Stomach (tissue), 9 donors: Measurements from ENCODE around the gene CCL14. TPM values are rescaled to one million over a fixed set of nuclear protein-coding genes. Genes with fewer than 3 reads are reported as not detected.

ENCODE experiments used
- DNase-seq, 2 donors: peaks; one replicate each; pipeline versions ENCODE4 v3.0.0 to v3.0.0-alpha.2; 2013 to 2019
- H3K27ac ChIP-seq, 5 donors: fragments of 200-600 bp in 4 of 5; sonication (generic) in 4 of 5; one replicate each; pipeline ENCODE4 v1.5.1; 2013 to 2019; ENCODE audit warnings: mild to moderate bottlenecking in 1 of 5, moderate library complexity in 1 of 5
- H3K27me3 ChIP-seq, 3 donors: fragments of 200-600 bp; sonication (generic); one replicate each; pipeline ENCODE4 v1.5.1; 2017 to 2019; ENCODE audit warnings: mixed run types in 1 of 3
- H3K36me3 ChIP-seq, 4 donors: fragments of 200-600 bp; sonication (generic); 1 replicate in 3 of 4; 2 replicates in 1 of 4; pipeline ENCODE4 v1.5.1; 2016 to 2019
- H3K4me1 ChIP-seq, 4 donors: fragments of 200-600 bp; sonication (generic); one replicate each; pipeline ENCODE4 v1.5.1; 2016 to 2019
- H3K4me3 ChIP-seq, 4 donors: fragments of 200-600 bp; sonication (generic) in 3 of 4; one replicate each; pipeline ENCODE4 v1.5.1; 2016 to 2019; ENCODE audit warnings: mild to moderate bottlenecking in 1 of 4
- H3K9me3 ChIP-seq, 4 donors: fragments of 200-600 bp; sonication (generic); one replicate each; pipeline ENCODE4 v1.5.1; 2016 to 2019
- EP300 ChIP-seq: sonication (generic); formaldehyde crosslinking; IDR thresholded peaks from one replicate; pipeline ENCODE4 v1.6.1; 2017; ENCODE audit warnings: antibody characterized with exemption
- POLR2A ChIP-seq, 4 donors: fragments of 450-650 bp; IDR thresholded peaks; one replicate each; pipeline ENCODE4 v1.6.1; 2016; ENCODE audit warnings: antibody characterized with exemption in 4 of 4, control low read depth in 2 of 4, mild to moderate bottlenecking in 1 of 4, moderate library complexity in 1 of 4
- POLR2AphosphoS5 ChIP-seq, 3 donors: sonication (generic); formaldehyde crosslinking; IDR thresholded peaks; one replicate each; pipeline ENCODE4 v1.6.1; 2016; ENCODE audit warnings: antibody characterized with exemption in 3 of 3
- WGBS, 5 donors: extraction: QIAGEN DNeasy Blood & Tissue Kit in 3 of 5; methylation state at CpG; one replicate each; pipeline versions ENCODE4 v1.1.5 to v1.1.7; 2013 to 2018; 5-methylcytosine and 5-hydroxymethylcytosine counted together
- intact Hi-C: fragments of 100-400 bp; cut with DNase I; formaldehyde crosslinking; loops from one replicate; pipeline ENCODE4 v1.15.1; 2023; ENCODE audit warnings: low total_unique reads
- polyA plus RNA-seq, 3 donors: library from polyadenylated mRNA; stranded (reverse); fragments of 200-250 nt; gene quantifications; one replicate each; pipeline ENCODE4 v1.2.3, GENCODE V29; 2013
- total RNA-seq, 5 donors: library from RNA; depleted of rRNA; stranded (reverse); fragments of >200 nt; gene quantifications; one replicate each; pipeline versions ENCODE4 v1.1.0 to v1.2.3, GENCODE V29; 2014 to 2016
- TF ChIP-seq, protein P1 (sequence below), 7 experiments: fragments of 450-650 bp in 4 of 7; fragments of 200-600 bp in 3 of 7; sonication (generic) in 3 of 7; IDR thresholded peaks; one replicate each; pipeline ENCODE4 v1.5.1; 2016 to 2019; ENCODE audit warnings: antibody characterized with exemption in 7 of 7, control low read depth in 2 of 7, mild to moderate bottlenecking in 1 of 7
- donor health status: healthy with polysubstance abuse.
- donor health status: Bipolar disorder and iron deficiency.
- donor health status: healthy.

Gene CCL14
- total and polyA plus RNA-seq, 8 donors = 0.58 to 80.3 (median 3.3) TPM

DNA sequence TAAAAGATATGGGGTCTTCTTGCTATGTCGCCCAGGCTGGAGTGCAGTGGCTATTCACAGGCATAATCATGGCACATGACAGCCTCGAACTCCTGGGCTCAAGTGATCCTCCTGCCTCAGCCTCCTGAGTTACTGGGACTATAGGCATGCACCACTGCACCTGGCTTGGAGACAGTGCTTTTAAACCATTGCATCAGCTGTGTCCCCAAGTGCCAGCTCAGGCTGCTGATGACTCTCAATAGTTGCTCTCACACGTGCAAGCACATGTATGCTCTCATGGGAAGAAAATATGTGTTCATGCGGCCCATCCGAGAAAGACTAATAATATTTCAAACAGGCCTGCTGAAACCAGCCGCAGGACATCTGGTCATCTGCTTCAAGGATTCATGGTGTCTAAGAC, 14.0 kb downstream of the CCL14 start:
- H3K4me1 ChIP-seq = peaks cover 4 to 15% (median 11%) of the 10 kb centered on the region in 4 donors
- H3K27me3 ChIP-seq = no peaks in the 10 kb centered on the region
- 76 to 95% (median 79%) methylated on average over 6 of the region's 6 CpGs for WGBS, 5 donors
- H3K36me3 ChIP-seq = no peaks in the 10 kb centered on the region
- no peak overlapping the region for H3K4me3 ChIP-seq
- H3K9me3 ChIP-seq = no peaks in the 10 kb centered on the region
- TF ChIP-seq POLR2AphosphoS5 (IDR thresholded peaks at IDR 0.05) (no peak), POLR2A (IDR thresholded peaks at IDR 0.05) (no peak)
- H3K27ac ChIP-seq = peak overlapping the region in 1 of 5 donors; percentile 35
- DNase-seq = no peak
- intact Hi-C loops = loop anchor here (10.0 kb wide), 2 partner anchors 102 to 172 kb away; no protein-coding TSS in a partner anchor

DNA sequence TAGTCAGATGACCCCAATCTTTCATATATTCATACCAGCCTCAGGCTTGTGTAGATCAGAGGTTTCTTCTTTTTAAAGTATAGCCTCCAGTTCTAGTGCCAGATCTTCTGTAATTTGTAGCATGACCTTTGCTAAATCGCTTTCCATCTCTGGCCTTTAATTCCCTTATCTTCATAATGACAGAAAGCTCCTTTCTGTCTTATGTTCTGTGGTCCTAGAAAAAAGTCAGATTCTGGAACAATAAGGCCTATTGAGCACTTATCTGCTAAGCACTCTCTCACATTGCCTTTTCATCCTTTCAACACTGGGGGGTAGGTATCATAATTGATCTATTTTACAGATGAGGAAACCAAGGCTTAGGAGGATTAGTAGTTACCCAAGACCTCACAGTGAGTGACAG, 14.5 kb downstream of the CCL14 start:
- 64 to 100% (median 90%) methylated on average over 1 of the region's 1 CpG for WGBS, 5 donors
- intact Hi-C loops = loop anchor here (10.0 kb wide), 2 partner anchors 103 to 173 kb away; no protein-coding TSS in a partner anchor

DNA sequence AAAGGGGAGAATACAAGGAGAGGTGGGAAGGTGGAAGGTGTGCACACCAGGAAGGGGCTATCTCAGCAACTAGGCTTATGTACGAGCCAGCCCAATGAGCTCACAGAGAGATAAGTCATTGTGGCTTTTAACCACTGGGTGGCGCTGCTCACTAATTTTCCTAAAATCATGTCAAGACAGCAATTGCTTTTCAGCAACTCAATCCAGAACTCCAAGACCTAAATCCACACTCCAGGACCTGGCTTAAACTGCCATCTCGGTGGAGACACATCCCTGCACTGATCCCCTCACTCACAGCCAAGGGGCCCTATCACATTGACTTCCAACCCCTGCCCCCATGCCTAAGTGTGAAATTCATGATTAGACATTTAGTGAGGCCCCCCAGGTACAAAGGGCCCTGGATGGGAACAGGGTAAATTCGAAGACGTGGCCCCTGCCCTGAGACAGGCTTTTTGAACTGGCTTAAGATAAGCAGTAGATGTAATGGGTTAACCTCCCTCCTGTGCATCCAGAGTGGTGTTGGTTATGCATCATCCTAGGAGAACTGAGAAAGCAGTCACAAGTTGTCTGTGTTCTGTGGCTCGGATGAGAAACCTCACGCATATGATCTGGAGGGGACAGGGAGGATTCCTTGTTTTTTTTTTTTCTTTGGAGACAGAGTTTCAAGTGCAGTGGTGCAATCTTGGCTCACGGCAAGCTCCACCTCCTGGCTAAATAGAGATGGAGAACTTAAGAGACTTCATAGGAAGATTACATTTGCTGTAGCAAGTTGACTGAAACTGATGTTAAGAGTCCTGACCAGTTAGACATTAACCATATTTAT, 16.8 kb downstream of the CCL14 start:
- WGBS, 5 donors = 33 to 38% (median 36%) methylated on average over 8 of the region's 8 CpGs
- intact Hi-C loops = loop anchor here (10.0 kb wide), 2 partner anchors 105 to 175 kb away; no protein-coding TSS in a partner anchor
- H3K4me3 ChIP-seq = no peak overlapping the region
- peaks cover 4 to 15% (median 11%) of the 10 kb centered on the region in 4 donors for H3K4me1 ChIP-seq
- no peaks in the 10 kb centered on the region for H3K36me3 ChIP-seq
- peak; percentile 84 to 93 for DNase-seq
- TF ChIP-seq EP300 = no peak
- TF ChIP-seq, protein P1, sequence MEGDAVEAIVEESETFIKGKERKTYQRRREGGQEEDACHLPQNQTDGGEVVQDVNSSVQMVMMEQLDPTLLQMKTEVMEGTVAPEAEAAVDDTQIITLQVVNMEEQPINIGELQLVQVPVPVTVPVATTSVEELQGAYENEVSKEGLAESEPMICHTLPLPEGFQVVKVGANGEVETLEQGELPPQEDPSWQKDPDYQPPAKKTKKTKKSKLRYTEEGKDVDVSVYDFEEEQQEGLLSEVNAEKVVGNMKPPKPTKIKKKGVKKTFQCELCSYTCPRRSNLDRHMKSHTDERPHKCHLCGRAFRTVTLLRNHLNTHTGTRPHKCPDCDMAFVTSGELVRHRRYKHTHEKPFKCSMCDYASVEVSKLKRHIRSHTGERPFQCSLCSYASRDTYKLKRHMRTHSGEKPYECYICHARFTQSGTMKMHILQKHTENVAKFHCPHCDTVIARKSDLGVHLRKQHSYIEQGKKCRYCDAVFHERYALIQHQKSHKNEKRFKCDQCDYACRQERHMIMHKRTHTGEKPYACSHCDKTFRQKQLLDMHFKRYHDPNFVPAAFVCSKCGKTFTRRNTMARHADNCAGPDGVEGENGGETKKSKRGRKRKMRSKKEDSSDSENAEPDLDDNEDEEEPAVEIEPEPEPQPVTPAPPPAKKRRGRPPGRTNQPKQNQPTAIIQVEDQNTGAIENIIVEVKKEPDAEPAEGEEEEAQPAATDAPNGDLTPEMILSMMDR (IDR thresholded peaks at IDR 0.05) = peak in 5 of 7 experiments; percentile 53 to 87 (median 82)
- no peak for TF ChIP-seq POLR2AphosphoS5 (IDR thresholded peaks at IDR 0.05)
- no peak overlapping the region for H3K27ac ChIP-seq
- H3K27me3 ChIP-seq = no peaks in the 10 kb centered on the region
- H3K9me3 ChIP-seq = no peaks in the 10 kb centered on the region

More for the DNA sequence above, 14.5 kb downstream of the CCL14 start:
- Histone ChIP-seq H3K4me1 (peaks cover 4 to 15% (median 11%) of the 10 kb centered on the region in 4 donors), H3K36me3 (no peaks in the 10 kb centered on the region), H3K9me3 (no peaks in the 10 kb centered on the region), H3K27ac (no peak overlapping the region), H3K27me3 (no peaks in the 10 kb centered on the region), H3K4me3 (no peak overlapping the region)
- no peak for DNase-seq
- TF ChIP-seq POLR2AphosphoS5 (IDR thresholded peaks at IDR 0.05) (no peak), POLR2A (IDR thresholded peaks at IDR 0.05) (no peak), EP300 (no peak)
- TF ChIP-seq, protein P1 (IDR thresholded peaks at IDR 0.05) = no peak

DNA sequence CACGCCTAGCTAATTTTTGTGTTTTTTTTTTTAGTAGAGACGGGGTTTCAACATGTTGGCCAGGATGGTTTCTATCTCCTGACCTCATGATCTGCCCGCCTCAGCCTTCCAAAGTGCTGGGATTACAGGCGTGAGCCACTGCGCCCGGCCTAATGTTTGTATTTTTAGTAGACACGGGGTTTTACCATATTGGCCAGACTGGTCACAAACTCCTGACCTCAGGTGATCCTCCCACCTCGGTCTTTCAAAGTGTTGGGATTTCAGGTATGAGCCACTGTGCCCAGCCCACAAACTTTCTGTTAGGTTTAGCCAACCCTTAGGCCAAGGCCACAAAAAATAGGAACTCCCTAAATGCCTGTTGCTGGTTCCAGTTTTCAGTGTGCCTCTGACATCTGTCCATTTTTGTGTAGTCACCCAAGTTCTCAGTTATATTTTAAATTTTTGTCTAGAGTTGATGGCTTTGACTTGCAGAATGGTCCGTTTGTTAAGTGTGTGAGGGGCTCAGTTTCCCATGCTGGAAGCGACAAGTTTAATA, 17.9 kb downstream of the CCL14 start:
- intact Hi-C loops = no loop called here
- no peak for DNase-seq
- no peaks in the 10 kb centered on the region for H3K9me3 ChIP-seq
- no peak overlapping the region for H3K27ac ChIP-seq
- peaks cover 0 to under 1% (median 0%) of the 10 kb centered on the region in 3 donors for H3K27me3 ChIP-seq
- H3K4me3 ChIP-seq = no peak overlapping the region
- H3K36me3 ChIP-seq = no peaks in the 10 kb centered on the region
- 76 to 81% (median 78%) methylated on average over 10 of the region's 10 CpGs for WGBS, 5 donors
- peaks cover 2 to 10% (median 7%) of the 10 kb centered on the region in 4 donors for H3K4me1 ChIP-seq
- no peak for TF ChIP-seq EP300
- TF ChIP-seq POLR2AphosphoS5 (IDR thresholded peaks at IDR 0.05) = no peak
- TF ChIP-seq POLR2A (IDR thresholded peaks at IDR 0.05) = no peak
- TF ChIP-seq, protein P1 (IDR thresholded peaks at IDR 0.05) = no peak
